Heart left ventricle (tissue), 13 donors: ENCODE data around the gene VAMP2.

Source experiments
- POLR2A ChIP-seq, 2 donors: fragments of 450-650 bp; IDR thresholded peaks; one replicate each; pipeline ENCODE4 v1.6.1; 2017; ENCODE audit warnings: antibody characterized with exemption in 2 of 2, mild to moderate bottlenecking in 2 of 2, moderate library complexity in 2 of 2
- TF ChIP-seq, protein P1 (sequence below), 12 donors: fragments of 200-600 bp; sonication (generic) in 4 of 12; IDR thresholded peaks; one replicate each; pipeline versions ENCODE4 v1.5.0 to v1.8.0; 2018 to 2022; ENCODE audit warnings: antibody characterized with exemption in 12 of 12, mild to moderate bottlenecking in 5 of 12
- donor health status: ischemic (EF 13 %, LVEDD 7.1; RV severe dilation, severe dysfunction).
- donor health status: DM: no; HTN: yes; CAD: no.
- donor health status: DM: no; HTN: no; CAD: no.
- donor health status: ischemic (EF 25% LVEDD 6.9; RV normal size, moderate dysfunction).
- donor health status: ischemic (EF 25% LVEDD 5.7; RV mildly dilated, moderate dysfunction).
- donor health status: ischemic (EF 35%, LVEDD 5.7; RV mildly dilated, moderate dysfunction).
- donor health status: nonischemic (EF 11% LVEDD 7.7; RV severe dilation, severe dysfunction).
- donor health status: DM: yes; HTN: yes; CAD: no.
- donor health status: PGD.
- donor health status: ischemic (EF 29% LVEDD 5.4; RV normal size, mild dysfunction).
- donor health status: nonischemic (EF 23%, LVEDD 6.1; RV moderate dilation, normal function).

DNA sequence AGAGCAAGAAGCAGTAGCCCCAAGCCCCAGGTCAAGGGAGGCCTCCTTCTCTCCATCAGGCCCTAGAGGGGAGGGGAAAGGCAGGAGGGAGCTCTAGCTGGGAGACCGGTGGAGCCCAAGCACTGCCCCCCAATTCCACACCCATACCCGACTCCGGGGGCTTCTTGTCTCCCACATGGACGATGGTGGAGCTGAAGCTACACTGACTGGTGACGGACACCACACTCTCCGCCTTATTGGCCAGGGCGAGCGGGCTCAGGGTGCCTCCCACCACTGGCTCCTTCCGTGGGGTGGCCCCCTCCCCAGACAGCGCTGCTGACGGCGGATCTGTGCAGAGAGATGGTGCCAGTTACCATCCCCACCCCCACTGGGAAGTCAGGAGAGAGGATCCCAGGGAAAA, 16.9 kb downstream of the VAMP2 start:
- TF ChIP-seq, protein P1, sequence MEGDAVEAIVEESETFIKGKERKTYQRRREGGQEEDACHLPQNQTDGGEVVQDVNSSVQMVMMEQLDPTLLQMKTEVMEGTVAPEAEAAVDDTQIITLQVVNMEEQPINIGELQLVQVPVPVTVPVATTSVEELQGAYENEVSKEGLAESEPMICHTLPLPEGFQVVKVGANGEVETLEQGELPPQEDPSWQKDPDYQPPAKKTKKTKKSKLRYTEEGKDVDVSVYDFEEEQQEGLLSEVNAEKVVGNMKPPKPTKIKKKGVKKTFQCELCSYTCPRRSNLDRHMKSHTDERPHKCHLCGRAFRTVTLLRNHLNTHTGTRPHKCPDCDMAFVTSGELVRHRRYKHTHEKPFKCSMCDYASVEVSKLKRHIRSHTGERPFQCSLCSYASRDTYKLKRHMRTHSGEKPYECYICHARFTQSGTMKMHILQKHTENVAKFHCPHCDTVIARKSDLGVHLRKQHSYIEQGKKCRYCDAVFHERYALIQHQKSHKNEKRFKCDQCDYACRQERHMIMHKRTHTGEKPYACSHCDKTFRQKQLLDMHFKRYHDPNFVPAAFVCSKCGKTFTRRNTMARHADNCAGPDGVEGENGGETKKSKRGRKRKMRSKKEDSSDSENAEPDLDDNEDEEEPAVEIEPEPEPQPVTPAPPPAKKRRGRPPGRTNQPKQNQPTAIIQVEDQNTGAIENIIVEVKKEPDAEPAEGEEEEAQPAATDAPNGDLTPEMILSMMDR (IDR thresholded peaks at IDR 0.05): no peak
- TF ChIP-seq POLR2A (IDR thresholded peaks at IDR 0.05): no peak
